Left kidney (tissue), 8 donors: ENCODE results near the gene CYP4F3. TPM values are rescaled to one million over a fixed set of nuclear protein-coding genes. Genes with fewer than 3 reads are reported as not detected.
"Not testable (repeated sequence)": the region's sequence is repeated elsewhere in the genome, so short reads cannot be mapped to it uniquely, and the experiment has no call there.

ENCODE experiments used
- DNase-seq: peaks from one replicate; pipeline ENCODE4 v3.0.0-alpha.2; 2013
- long read RNA-seq, 8 donors: transcript quantifications; one replicate each; lab custom pipeline, GENCODE V29; 2026
- polyA plus RNA-seq: library from polyadenylated mRNA; unstranded; fragments of 120-200 nt; gene quantifications from one replicate; pipeline ENCODE4 v1.2.1, GENCODE V29; 2013; ENCODE audit not compliant: insufficient read length

Gene CYP4F3, protein sequence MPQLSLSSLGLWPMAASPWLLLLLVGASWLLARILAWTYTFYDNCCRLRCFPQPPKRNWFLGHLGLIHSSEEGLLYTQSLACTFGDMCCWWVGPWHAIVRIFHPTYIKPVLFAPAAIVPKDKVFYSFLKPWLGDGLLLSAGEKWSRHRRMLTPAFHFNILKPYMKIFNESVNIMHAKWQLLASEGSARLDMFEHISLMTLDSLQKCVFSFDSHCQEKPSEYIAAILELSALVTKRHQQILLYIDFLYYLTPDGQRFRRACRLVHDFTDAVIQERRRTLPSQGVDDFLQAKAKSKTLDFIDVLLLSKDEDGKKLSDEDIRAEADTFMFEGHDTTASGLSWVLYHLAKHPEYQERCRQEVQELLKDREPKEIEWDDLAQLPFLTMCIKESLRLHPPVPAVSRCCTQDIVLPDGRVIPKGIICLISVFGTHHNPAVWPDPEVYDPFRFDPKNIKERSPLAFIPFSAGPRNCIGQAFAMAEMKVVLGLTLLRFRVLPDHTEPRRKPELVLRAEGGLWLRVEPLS
- 1.4 TPM for polyA plus RNA-seq
- long read RNA-seq, donor 1 = 0 reads
- long read RNA-seq, donor 2 = 0 reads
- long read RNA-seq, donor 3 = 0 reads
- long read RNA-seq, donor 4 = 0 reads
- long read RNA-seq, donor 5 = 0 reads
- long read RNA-seq, donor 6 = 0 reads
- long read RNA-seq, donor 7 = 0 reads
- long read RNA-seq, donor 8 = 0 reads

DNA sequence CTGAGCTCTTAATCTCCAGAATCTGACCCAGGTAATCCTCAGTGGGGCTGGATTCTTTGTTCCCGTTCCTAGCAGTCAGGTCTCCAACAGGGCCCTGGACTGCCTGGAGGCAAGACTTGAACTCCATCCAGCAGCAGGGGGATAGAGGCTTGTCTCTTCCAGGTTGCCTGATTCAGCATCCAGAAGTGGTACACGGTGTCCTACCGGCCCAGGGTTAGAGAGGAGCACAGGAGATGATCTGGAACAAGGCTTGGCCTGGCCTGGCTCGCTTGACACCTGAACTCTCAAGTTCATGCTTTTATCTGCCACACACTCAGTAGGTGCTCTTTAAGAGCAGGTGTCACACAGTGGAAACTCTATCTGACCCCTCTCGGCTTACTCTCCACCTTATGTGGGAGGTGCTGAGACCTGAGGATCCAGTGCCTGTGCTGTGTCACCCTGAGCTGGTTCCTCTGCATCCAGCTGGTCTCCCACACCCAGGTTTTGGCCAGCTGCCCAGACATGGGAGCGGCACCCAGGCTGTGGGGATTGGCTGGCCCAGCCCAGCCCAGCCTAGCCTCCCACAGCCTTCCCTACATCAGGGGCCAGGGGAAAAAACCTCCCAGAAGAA is at the start of gene CYP4F3:
Gene CYP4F3 (plus strand): TSS at position 604 of the 610 bp plus-strand sequence. CDS start 519 bp downstream, outside the sequence.
- DNase-seq = peak; percentile 5

DNA sequence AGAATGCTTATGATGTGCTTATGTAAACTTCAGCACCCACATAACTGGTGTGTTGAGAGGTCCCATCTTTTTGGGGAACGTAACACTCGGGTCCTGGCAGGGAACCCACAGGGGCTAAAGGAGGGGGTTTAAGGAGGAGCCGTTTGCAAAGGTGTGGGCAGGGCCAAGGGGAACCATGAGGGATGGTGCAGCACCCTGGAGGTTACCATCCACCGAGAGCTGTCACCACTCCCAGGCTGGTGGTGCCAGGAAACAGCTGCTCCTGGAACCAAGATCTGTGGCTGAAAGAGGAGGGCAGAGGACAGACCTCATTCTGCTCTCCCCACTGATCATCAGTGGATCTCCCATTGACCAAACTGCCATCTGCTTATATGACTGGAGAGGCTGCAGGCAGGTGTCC is 48.9 kb upstream of the CYP4F3 start:
- no peak for DNase-seq

DNA sequence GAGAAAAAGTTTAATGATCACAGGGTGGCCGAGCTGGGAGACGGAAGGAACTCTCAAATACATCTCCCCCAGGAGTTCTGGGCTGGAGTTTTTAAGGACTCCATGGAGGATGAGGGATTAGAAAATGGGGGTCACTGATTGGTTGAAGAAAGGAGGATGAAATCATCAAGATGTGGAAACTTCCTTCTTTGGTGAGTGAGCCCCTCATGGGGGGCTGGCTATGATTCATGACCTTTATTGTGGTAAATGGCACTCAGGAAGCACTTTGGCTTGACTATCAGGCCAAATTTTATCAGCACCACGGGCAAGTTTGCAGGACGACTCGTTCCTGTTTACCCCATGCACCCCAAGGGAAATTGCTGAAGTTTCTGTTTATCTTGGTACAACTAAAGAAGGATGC is 48.2 kb upstream of the CYP4F3 start:
- DNase-seq = not testable (repeated sequence)

DNA sequence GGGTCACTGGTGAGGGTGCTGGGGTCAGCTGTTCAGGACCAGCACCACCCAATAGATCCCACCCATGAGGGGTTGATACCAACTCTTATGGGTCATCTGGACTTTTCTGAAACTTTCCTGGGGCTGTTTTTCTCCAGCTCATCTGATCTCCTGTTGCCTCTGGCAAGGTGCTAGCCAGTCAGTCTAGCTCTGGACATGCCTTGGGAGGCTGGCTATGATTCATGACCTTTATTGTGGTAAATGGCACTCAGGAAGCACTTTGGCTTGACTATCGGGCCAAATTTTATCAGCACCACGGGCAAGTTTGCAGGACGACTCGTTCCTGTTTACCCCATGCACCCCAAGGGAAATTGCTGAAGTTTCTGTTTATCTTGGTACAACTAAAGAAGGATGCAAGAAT is 46.9 kb upstream of the CYP4F3 start:
- DNase-seq = not testable (repeated sequence)

DNA sequence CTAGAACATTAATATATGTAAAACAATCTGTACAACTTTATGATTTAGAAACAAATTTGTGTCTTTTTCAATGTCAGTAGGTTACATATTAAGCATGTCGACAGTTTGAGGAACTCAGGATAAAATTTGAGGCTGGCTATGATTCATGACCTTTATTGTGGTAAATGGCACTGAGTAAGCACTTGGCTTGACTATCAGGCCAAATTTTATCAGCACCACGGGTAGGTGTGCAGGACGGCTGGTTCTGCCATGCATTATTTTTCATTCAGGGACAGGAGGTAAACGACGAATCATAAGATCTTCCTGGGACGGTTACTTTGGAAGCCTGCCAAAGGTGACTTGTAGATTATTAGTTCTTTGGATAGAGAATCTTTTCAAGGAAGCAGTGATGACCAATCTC is 45.6 kb upstream of the CYP4F3 start:
- no peak for DNase-seq

DNA sequence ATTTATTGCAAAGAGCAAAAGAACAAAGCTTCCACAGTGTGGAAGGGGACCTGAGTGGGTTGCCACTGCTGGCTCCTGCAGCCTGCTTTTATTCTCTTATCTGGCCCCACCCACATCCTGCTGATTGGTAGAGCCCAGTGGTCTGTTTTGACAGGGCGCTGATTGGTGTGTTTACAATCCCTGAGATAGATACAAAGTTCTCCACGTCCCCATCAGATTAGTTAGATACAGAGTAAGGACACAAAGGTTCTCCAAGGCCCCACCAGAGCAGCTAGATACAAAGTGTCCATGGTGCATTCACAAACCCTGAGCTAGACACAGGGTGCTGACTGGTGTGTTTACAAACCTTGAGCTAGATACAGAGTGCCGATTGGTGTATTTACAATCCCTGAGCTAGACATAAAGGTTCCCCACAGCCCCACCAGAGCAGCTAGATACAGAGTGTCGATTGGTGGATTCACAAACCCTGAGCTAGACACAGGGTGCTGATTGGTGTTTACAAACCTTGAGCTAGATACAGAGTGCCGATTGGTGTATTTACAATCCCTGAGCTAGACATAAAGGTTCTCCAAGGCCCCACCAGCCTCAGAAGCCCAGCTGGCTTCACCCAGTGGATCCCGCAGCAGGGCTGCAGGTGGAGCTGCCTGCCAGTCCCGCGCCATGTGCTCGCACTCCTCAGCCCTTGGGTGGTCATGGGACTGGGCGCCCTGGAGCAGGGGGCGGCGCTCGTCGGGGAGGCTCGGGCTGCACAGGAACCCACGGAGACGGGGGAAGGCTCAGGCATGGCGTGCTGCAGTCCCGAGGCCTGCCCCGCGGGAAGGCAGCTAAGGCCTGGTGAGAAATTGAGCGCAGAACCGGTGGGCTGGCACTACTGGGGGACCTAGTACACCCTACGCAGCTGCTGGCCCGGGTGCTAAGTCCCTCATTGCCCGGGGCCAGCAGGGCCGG is 32.4 kb upstream of the CYP4F3 start:
- not testable (repeated sequence) for DNase-seq

DNA sequence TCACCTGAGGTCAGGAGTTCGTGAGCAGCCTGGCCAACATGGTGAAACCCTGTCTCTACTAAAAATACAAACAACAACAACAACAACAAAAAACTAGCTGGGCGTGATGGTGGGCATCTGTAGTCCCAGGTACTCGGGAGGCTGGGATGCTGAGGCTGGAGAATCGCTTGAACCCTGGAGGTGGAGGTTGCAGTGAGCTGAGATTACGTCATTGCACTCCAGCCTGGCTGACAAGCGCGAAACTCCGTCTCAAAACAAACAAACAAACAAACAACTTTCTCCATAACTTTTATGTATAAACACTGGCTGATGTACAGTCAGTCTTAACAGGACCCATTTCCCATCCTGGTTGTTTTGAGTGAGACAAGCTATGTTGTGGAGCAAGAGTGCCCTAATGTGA is 31.4 kb upstream of the CYP4F3 start:
- DNase-seq = no peak

DNA sequence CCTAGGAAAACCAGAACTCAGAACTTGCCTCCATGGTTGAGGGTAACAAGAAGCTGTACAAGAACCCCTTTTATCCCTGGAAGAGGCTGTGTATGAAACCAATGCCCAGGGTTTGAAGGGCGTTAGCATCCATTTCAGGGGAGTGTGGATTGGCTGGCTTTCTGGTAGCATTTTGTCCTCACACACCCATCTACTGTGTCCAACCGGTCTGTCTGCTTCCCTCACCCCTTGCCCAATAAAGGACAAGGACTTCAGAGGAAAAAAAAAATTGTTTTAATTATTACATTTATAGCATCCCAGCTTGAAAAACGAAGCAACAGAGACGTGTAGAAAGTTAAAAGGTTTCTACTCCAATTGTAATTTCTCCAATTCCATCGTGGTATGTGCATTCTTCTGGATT is 28.4 kb upstream of the CYP4F3 start:
- DNase-seq = no peak

DNA sequence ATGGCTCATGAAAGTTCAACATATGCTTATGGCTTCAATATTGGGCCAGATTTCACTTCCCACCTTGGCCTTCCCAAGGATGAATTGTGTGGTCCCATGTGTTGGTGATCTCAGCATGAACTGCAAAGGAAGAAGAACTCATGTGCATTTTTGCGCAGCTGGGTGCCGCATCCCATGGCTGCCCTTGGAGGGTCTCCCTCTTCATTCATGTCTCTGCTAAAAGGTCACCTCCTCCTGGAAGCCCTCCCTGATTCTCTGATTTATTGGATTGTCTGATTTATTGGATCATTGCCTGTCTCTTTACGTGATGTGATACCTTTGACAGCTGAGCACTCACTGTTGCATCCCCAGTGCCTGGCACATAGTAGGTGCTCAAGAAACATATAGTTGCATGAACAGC is 27.4 kb upstream of the CYP4F3 start:
- no peak for DNase-seq

DNA sequence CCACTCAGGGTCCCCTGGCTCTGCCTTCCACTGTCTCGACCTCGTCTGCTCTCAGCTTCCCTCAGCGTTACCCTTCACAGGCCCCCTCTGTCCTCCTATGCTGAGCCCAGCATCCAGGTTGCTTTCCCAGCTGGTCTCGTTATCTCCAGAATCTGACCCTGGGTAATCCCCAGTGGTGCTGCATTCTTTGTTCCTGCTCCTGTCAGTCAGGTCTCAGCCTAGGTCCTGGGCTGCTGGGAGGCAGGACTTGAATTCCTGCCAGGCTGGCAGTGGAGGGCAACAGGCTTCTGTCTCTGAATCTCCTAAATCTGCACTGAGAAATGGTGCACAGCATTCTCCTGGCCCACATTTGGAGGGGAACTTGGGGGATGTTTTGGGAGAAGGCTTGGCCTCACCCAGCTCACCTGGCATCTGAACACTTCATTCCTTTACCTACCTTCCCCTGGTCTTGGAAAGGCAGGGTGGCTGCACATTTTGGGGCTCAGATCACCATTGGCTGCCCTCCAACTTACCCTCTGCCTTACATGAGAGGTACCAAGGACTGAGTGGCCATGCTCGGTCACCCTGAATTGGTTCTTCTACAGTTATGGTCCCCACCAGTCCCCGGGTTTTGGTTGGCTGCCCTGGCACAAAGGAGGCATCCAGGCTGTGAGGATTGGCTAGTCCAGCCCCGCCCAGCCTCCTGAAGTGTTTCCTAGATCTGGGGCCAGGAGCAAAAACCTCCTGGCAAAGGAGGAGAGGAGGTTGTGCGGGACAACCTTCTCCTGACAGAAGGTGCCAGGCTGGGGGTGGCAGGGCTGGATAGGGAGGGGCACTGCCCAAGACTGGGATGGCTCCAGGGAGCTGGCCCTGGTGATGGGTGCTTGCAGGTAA is 26.0 kb upstream of the CYP4F3 start, which contains the start of gene CYP4F8:
Gene CYP4F8 (plus strand): TSS at position 712 of the 873 bp plus-strand sequence. CDS start 399 bp downstream, outside the sequence.
- no peak for DNase-seq

DNA sequence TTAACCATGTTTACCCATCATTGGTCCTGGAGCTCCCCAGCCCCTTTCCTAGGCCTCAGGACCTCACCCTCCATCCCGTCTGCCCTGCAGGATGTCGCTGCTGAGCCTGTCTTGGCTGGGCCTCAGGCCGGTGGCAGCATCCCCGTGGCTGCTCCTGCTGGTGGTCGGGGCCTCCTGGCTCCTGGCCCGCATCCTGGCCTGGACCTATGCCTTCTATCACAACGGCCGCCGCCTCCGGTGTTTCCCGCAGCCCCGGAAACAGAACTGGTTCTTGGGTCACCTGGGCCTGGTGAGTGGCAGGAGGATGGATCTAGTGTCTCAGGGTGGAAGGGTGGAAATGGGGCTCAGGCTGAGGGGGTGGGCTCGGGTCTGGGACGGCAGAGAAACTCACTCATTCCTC is 25.2 kb upstream of the CYP4F3 start:
- no peak for DNase-seq

DNA sequence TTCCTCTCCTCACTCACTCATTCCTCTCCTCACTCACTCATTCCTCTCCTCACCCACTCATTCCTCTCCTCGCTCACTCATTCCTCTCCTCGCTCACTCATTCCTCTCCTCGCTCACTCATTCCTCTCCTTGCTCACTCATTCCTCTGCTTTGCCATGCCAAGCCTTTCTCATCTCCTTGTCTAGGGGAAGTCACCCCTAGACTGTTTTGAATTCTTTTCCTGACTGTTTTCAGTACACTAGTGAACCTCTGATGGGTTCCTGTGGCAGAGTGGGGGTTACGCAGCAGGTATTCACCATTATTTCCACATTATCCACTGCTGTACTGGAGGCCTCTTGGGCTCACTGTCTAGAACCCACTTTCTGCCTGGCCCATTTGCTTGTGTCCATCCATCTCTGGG is 24.5 kb upstream of the CYP4F3 start:
- DNase-seq = no peak

DNA sequence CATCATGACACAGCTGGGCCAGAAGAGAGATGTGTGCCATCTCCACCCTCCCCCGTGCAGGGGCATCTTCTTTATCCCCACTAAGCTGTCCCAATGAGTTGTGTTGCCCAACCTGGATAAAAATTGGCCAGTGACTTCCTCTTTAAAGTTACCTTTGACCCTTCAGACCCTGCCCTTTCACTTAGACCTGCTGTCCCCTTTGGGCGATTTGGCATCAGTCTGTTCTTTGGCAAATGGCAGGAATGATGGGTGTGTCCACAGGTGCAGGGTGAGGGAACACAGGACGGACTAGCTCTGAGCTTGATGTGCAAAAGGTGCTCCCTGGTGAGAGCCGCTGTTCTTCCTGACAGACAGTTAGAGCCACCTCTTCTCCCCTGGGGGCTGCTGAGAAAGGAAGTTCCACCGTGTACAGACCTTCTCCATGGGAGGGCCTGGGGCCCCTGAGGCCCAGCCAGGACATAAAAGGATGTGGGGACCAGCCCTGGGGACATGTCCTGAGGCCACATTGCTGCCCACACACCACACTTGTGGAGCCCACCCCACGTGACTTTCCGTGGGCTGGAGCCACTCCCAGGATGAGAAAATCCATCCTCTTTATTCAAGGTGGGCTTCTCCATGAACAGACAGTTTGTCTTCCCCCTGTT is 23.9 kb upstream of the CYP4F3 start:
- DNase-seq = no peak

DNA sequence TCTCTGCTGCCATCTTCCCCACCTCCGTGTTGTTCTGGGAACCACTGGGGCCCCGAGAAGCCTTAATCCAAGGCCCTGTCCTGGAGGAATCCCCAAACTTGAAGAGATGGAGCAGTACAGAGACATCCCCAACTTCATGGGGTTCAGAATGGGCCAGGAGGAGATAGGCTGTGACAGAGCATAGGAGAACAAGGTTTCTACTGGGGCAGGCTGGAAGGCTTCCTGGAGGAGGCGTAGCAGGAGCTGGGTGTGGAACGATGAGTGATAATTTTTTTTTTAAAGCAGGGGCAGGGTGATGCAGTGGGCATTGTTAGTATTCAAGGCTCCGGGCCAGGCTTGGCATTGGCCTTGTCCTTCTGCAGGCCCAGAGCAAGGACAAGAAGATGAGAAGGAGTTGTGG is 22.4 kb upstream of the CYP4F3 start:
- DNase-seq = no peak

DNA sequence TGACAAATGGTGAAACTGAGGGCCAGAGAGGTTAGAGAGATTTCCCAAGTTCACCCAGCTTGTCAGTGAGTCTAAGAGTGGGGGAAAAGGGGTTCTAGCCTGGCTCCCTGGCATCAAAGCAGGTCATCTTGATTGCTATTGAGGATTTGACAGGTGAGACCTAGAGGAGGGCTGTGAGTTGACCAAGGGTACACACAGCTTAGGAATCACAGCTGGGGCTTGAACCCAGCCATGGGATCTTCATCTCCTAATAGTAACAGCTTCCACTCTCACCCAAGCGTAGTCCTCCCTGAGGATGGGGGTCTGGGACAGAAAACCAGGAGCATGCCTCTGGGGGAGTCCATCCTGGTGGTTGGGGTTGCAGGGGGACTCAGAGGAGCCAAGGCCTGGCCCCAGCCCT is 18.9 kb upstream of the CYP4F3 start:
- no peak for DNase-seq

DNA sequence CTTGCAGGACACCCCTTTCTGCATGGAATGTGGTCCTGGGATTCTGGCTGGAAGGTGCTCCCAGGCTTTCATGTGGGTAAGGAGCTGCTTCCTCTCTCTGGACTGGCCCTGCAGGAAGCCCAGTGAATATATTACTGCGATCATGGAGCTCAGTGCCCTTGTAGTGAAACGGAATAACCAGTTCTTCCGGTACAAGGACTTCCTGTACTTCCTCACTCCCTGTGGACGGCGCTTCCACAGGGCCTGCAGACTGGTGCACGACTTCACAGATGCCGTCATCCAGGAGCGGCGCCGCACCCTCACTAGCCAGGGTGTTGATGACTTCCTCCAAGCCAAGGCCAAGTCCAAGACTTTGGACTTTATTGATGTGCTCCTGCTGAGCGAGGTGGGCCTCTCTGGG is 17.7 kb upstream of the CYP4F3 start:
- no peak for DNase-seq

DNA sequence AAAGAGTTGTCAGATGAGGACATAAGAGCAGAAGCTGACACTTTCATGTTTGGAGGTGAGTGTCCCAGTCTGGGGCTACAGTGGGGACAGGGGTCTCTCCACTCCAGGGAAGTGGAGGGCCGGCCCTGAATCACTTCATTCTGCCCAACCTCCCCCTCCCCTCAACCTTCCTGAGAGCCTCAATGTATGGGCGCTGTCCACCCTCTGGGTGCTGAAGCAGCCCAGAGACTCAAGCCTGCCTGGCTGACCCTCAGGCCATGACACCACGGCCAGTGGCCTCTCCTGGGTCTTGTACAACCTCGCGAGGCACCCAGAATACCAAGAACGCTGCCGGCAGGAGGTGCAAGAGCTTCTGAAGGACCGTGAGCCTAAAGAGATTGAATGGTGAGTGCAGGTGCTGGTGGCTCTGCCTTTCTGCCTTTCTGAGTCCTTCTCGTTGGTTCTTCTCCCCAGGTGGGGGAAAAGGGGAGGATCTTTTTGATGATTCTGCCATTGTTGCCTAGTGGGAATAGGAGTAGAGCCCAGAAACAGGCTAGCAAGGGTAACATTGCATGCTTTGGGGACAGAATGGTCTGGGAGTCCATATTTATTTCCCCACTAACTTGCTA is 16.9 kb upstream of the CYP4F3 start:
- DNase-seq = peak; percentile 29

DNA sequence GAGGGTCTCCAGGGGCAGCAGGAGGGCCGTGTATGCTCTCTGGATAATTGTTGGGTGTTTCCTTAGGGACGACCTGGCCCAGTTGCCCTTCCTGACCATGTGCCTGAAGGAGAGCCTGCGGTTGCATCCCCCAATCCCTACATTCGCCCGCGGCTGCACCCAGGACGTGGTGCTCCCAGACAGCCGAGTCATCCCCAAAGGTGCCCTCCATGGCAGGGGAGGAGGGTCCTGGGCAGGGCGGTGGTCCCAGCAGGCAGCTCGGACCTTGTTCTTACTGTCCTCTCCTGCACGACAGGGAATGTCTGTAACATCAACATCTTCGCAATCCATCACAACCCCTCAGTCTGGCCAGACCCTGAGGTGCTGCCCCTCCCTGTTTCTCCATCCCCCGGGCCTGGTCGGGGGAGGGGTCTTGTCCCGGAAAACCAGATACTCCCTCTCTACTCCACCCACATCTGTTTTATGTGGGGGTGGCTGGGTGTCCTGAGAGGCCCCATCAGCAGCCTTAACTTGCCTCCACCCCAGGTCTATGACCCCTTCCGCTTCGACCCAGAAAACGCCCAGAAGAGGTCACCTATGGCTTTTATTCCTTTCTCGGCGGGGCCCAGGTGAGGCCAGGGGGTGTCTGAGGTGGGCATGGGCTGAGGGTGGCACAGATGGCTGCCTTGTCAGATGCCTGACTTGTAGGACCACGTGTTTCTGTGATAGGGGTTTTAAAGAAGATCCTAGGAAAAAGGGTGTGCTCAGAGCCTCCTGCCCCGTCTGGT is 12.3 kb upstream of the CYP4F3 start:
- DNase-seq = no peak
